HG03354 (cell line): ENCODE measurements around the gene DCBLD2.

Source experiments
- ATAC-seq: cut with Tn5 transposase; IDR thresholded peaks from one replicate; pipeline ENCODE4 v1.9.1; 2021; ENCODE audit warnings: mild to moderate bottlenecking; ENCODE audit not compliant: unreplicated experiment, poor library complexity, severe bottlenecking

Gene DCBLD2, protein sequence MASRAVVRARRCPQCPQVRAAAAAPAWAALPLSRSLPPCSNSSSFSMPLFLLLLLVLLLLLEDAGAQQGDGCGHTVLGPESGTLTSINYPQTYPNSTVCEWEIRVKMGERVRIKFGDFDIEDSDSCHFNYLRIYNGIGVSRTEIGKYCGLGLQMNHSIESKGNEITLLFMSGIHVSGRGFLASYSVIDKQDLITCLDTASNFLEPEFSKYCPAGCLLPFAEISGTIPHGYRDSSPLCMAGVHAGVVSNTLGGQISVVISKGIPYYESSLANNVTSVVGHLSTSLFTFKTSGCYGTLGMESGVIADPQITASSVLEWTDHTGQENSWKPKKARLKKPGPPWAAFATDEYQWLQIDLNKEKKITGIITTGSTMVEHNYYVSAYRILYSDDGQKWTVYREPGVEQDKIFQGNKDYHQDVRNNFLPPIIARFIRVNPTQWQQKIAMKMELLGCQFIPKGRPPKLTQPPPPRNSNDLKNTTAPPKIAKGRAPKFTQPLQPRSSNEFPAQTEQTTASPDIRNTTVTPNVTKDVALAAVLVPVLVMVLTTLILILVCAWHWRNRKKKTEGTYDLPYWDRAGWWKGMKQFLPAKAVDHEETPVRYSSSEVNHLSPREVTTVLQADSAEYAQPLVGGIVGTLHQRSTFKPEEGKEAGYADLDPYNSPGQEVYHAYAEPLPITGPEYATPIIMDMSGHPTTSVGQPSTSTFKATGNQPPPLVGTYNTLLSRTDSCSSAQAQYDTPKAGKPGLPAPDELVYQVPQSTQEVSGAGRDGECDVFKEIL

DNA sequence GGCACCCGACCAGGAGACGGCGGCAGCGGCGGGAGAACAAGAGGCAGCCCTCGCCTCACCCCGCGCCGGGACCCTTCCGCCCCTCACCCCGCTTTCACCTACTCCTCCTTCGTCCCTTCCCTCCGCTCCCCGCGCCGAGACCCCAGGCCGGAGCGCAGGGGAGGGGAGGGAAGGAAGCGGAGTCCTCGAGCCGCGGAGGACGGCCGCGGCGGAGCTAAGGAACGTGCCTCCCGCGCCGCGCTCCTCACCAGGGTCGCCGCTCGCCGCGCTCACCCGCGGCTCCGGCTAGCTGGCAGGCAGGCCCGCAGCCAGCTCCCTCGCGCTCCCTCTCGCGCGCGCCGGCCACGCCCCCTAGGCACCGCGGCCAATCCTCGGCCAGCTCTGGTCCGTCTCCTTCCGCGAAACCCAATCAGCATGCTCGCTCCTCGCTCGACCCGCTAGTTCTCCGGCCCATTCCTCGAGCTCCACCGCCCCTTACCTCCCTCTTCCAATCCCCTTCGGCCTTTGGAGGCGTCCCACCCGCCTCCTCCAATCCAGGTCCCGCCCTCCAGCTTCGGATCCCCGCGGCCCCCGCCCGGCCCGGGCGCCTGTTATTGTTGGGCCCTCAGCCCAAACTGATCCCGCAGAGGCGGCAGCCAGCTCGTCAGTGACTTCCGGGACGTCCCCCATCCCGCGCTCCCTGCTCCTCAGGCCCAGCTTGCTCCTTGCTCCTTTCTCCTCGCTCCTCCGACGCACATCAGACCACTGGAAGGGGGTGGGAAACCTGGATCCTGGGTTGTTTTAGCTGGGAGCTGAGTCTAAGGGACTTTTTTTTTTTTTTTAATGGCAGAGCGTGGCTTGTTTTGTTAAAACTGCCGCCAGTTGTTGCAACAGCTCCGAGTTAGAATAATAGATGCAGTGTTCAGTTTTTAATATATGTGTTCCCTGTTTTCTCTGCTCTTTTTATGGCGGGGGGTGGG lies at the start of gene DCBLD2:
DCBLD2 (minus strand) TSS at position 304 of the 959 bp plus-strand sequence. CDS start 369 bp downstream, outside the sequence.
- peak; percentile 100 for ATAC-seq

DNA sequence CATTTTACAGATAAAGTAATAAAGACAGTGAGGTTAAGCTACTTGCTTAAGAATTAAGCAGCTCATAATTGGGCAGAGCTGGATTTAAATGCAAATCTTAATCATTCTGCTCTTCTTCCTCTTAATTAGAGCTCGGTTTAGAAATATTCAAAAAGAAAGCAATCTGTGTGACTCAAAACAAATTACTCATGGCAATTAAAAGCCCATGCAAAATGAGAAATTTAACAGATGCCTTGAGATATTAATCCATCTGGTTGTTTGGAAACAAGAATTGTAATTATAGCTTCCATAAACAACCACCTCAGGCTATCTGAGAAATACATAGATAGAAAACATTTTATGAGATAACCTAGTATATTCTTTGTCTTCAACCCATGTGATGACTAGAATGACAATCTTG lies 44.2 kb upstream of the DCBLD2 start:
- ATAC-seq = no peak

DNA sequence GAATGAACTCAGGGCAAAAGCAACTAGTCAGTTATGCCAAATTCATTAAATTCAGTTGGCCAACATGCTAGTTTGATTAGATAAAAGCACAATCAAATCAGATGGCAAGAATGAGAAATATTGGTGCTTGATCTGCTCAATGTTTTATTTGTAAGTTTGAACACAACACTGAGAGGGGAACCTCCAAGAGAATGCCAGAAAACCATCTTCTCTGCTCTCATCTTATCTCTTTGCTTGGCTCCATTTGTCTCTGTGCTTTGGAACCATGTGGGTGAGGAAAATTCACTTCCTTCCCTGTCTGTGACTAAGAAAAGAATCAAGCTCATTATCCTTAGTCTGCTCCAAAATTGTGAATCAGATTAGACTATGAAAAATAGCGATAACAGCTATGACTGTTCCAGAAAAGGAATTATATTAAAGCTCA lies 43.6 kb upstream of the DCBLD2 start:
- no peak for ATAC-seq

DNA sequence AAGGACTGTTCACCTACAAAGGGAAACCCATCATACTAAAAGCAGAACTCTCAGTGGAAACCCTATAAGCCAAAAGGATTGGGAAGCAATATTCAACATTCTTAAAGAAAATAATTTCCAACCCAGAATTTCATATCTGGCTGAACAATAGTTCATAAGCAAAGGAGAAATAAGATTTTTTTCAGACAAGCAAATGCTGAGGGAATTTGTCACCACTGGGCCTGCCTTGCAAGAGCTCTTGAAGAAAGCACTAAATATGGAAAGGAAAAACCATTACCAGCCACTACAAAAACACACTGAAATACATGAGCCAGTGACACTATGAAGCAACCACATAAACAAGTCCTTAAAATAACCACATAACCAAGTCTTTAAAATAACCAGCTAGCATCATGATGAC lies 28.9 kb upstream of the DCBLD2 start:
- ATAC-seq = no peak

DNA sequence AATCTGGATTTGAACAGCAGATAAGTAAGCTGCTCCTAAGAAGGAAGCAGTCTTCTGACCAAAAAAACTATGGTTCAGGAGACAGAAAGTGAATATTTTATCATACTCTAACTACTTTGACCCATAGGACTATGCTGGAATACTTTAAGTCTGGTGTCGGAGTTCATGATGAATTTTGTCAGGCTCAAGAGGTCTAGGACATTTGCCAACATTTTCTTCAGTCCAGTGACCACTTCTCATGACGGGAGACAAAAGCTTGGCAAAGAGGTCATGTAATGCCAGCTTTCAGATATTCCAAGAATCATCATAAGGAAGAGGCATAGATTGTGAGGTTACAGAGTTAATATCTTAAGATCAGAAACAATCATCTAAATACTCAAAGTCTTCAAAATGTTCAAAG lies 20.5 kb upstream of the DCBLD2 start:
- no peak for ATAC-seq

DNA sequence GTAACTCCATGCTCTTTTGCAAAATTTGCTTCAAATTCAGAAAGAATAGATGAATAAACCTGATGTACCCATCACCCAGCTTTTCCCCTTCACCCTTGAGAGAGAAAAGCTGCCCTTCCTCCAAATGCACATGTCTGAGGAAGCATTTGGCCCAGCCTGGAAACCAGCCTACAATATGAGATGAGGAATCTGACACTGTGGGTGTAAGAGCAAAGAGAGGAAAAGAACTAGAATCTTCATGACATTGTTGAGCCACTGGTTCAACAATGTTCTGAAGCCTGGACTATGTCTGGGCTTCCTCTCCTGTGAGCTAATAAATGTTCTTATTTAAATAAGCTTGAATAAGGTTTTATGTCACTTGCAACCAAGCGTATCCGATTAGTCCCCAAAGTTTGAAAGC lies 18.7 kb upstream of the DCBLD2 start:
- ATAC-seq = no peak

DNA sequence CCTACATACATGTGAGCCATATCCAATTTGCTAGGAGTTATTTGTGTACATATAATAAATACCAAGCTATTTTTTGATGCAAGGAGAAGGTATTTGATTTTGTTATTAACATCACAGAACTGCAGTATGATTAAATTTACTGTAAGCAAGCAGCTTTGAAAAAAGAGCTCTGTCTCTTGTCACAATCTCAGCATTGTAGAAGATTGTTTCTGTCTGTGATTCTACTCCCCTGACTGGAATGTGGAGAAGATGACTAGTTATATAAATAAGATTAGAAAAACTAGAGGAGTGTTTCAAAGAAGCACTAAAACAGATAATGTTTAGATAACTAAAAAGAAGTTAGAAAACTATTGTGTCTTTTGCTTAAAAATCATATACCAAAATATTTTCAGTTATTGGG lies 17.1 kb upstream of the DCBLD2 start:
- no peak for ATAC-seq

DNA sequence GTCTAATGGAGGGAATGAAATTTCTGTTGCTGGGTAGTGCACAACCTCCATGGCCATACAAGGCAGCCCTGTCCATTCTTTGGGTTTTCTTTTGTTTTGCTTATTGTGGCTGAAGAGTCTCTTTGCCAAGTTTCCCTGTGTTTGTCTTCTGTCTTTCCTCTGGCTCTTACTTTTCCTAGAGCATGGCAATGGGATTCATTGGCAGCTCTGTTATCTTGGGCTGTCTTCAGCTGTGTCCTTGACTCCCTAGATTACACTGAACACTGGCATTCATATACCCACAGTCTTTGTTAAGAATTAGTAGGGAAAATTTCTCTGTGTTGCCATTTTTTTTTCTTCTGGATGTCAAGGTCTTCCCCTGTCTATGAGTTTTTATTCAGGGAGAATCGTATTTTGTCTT lies 16.1 kb upstream of the DCBLD2 start:
- no peak for ATAC-seq

DNA sequence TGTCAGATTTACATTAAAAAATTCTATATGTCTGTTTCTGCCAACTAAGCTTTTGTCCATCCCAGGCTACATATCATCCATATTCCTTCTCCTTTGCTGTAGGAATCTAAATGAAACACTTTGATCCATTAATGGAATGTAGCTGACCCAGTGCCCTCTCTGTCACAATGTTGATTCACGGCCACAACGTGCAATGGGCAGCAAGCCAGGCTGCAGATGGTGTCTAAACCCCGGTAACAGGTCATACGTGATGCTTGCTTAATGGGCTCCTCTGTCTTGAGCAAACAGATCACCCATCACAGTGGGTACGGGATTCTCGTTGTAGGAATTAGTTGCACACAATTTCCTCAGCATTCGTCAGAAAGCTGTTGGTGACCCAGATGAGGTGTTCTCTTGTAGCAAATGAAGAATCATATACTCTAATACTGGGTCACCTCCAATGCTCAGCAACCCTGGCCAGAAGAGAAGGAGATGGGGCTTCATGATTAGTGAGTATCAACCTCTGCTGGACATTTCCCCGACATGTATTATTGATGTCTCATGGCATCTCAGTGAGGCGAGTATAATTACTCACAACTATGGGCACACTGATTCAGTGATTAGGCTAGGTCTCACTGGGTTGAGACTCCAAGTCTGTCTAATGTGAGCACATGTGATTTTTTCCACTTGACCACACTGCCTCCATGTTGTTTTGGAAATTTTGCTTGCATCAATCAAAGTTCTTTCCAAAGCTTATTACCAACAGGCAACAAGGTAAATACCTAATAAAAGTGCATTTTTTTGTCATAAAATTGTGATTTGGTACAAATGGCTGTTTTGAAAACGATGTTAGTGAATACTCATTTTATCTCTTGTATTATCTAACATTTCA lies 12.9 kb upstream of the DCBLD2 start:
- no peak for ATAC-seq

DNA sequence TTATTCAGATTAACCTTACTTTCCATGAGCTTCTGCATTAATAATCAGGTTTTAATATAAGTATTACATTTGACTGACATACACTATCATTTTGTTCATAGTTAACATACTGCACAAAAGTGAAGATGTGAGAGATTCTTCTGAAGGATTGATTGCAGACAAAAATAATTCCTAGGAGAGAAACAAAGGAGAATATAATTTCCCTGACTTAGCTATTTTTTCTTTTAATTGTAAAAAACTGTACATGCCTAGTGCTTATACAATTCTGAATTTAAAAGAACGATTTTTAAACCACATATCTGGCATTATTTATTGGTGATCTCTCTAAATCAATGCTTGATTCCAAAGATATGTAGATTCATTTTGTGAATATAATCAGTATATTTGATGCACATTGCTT lies 11.0 kb upstream of the DCBLD2 start:
- ATAC-seq = no peak

DNA sequence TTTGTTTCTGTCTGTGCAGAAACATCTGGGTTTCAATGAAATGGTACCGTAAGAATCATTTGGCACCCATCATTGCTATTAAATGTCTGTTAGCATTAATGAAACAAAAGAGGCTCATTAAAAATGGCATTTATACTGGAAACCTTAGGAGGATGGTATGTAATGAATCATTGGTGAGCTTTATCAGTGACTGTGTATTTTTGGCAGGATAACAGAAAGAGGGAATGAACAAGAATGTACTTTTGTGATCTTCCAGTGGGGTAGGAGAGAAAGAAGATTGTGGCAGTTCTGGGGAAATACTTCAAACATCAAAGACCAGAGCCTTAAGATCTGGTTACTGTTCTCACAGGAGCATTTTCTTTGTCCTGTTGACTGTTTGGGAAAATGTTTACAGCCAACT lies 4.7 kb upstream of the DCBLD2 start:
- no peak for ATAC-seq

DNA sequence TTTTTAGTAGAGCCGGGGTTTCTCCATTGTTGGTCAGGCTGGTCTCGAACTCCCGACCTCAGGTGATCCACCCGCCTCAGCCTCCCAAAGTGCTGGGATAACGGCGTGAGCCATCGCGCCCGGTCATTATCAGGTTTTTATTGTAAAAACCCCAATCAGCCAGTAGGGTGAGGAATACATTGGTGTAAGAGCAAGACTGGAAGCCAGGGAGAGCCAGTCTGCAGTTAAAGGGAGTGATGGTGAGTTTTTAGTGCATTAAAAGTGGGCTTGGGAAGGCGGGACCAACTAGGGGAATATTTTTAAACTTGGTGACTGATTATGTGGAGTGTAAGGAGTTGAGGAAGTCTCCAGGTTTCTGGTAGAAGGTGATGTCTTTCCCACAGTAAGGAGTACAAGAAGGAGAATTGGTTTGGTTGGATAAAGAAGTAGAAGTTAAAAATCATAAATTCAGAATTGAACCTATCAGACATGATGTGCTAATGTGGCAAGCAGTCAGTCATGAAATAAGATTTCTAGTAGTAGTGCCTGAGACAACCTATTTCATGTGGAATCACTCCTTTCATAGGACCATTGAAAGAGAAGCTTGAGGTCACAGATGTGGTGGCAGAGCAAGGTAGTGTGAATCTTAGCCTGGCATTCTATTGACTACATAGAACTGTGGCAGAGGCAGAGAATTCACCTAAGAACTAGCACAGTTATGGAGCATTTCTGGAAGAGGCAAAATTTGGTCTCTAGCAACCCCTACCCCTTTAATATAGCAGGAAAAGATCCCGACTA lies 2.4 kb upstream of the DCBLD2 start:
- ATAC-seq = no peak

DNA sequence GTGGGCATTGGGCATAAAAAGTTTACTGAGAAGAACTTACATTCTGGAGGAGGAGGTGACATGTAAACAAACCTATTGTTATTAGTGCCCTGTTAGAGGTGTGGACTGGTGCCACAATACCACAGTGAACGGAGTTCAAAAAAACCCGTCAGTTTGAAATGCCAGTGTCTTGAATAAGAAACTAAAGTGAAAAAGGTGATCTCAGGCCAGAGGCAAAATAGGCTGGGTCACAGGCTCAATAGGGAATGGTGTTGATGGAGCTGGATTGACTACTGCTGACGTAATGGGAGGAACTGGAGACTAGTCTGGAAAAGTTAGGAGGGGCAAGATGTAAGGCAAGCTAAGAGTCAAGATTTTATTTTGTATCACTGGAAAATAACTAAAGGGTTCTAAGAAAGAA lies 1.6 kb upstream of the DCBLD2 start:
- no peak for ATAC-seq

DNA sequence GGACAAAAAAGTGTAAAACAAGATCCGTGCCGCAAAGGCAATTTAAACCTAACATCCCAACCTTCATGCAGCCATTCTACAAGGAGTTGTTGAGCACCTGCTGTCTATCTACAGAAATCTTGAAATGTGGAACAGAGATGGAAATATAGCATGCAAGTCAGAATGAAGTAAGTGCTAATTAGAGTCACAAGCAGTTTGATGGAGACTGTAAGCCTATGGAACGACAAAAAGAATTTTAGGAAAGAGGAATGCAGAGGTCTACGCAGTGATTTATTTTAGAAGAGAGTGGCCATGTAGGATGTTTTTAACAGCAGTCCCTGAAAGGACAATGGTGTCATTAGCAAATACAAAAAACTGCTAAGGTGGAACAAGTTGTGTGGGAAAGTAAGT lies 851 bp upstream of the DCBLD2 start:
- no peak for ATAC-seq

DNA sequence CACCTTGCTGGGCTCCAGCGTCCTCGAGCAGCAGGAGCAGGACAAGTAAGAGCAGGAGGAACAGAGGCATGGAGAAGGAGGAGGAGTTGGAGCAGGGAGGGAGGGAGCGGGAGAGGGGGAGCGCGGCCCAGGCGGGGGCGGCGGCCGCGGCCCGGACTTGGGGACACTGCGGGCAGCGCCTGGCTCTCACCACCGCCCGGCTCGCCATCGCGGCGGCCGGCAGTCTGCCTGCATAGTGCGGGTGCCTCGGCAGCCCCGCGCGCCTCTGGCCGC lies 440 bp downstream of the DCBLD2 start:
- peak; percentile 35 for ATAC-seq

DNA sequence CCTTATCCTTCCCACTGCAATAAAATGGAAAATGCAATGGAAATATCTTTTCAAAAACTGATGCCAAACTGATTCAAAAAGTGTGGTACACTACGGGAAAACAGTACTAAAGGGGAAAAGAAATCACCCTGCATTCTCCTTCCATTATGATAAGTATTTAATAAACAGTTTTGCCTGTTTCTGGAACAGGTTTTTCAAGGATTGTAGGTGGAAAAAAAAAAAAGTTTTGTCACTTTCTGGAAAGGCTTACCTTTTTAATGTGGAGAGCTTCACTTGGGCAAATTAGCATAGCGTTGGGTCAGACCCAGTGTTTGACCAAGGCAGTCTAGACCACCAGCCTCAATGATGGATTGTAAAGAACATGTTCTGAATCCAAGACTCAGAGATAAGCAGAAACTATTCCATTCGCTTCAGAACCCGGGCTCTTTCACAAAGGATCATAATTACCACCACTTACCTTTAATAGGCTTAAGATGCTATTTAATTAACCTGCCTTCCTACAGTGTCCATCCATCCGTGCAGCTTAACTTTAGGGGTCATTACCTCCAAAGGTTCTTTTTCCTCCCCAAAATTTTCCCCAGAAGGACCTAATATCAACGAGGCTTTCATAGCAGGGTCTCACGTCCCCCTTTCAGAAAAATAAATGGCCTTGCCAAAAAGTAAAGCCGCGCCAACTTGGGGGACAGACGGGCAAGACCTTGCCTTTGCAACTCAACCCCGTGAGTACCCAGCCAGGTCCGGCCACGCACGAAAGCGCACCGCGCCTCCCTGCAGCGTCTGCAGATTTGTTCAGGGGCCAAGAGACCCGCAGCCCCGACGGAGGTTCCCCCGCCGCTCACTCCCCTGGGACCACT lies 1.0 kb downstream of the DCBLD2 start:
- peak; percentile 1 for ATAC-seq

DNA sequence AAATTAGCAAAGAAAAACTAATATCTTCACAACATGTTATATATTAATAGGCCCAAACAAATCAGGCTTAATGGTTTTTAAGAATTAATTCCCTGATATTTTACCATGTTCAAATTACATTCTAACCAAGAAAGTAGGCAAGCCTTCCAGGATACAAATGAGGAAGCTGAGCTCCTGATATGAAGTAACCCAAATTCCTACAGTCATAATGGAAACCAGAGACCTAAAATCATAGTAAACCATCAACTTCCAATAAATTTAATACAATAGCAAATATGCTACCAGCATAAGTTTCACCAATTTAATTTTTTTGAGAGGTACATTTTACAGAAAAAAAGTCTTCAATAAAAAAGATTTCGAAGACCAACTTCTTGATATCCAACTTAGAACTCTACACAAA lies 3.8 kb downstream of the DCBLD2 start:
- ATAC-seq = no peak
